ENCODE results near the gene RCE1. TPM values are rescaled to one million over a fixed set of nuclear protein-coding genes. Genes with fewer than 3 reads are reported as not detected.

RCE1 gene
- total RNA-seq, 2 donors from 2014 or later: 27.1 to 50.0 TPM

DNA sequence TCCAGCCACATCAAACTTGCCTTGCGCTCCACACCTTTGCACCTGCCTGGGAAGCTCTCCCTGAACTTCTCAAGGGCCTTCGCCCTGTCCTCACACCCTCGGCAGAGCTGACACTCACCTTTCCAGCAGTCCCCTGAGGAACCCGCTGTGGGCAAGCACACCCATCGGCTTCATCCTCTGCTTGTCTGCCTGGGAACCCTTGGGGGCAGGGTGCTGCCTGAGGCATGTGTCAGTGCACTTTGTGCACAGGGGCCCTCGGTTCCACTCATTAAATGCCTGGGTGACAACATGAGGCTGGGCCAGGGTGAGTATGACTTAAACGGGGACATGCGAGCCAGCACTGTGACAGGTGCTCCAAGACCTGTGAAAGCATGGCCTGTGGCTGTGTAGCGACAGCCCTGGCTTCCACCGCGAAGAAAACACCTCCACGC lies 11.0 kb downstream of the RCE1 start:
- H3K27me3 ChIP-seq (replicated peaks; ENCODE audit: insufficient read depth): no peaks in the 10 kb centered on the region
- no peak overlapping the region for H3K27ac ChIP-seq
- H3K36me3 ChIP-seq: no peaks in the 10 kb centered on the region
- TF ChIP-seq, protein P1, sequence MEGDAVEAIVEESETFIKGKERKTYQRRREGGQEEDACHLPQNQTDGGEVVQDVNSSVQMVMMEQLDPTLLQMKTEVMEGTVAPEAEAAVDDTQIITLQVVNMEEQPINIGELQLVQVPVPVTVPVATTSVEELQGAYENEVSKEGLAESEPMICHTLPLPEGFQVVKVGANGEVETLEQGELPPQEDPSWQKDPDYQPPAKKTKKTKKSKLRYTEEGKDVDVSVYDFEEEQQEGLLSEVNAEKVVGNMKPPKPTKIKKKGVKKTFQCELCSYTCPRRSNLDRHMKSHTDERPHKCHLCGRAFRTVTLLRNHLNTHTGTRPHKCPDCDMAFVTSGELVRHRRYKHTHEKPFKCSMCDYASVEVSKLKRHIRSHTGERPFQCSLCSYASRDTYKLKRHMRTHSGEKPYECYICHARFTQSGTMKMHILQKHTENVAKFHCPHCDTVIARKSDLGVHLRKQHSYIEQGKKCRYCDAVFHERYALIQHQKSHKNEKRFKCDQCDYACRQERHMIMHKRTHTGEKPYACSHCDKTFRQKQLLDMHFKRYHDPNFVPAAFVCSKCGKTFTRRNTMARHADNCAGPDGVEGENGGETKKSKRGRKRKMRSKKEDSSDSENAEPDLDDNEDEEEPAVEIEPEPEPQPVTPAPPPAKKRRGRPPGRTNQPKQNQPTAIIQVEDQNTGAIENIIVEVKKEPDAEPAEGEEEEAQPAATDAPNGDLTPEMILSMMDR (IDR thresholded peaks at IDR 0.05): no peak
- TF ChIP-seq POLR2A (IDR thresholded peaks at IDR 0.05): no peak
- TF ChIP-seq POLR2AphosphoS5 (IDR thresholded peaks at IDR 0.05): no peak
- WGBS: 91% methylated on average over 12 of the region's 12 CpGs
- no peaks in the 10 kb centered on the region for H3K9me3 ChIP-seq
- no peaks in the 10 kb centered on the region for H3K4me1 ChIP-seq (replicated peaks)
- intact Hi-C loops (cut with DNase I): no loop called here
- H3K4me3 ChIP-seq: no peak overlapping the region
- no peak for DNase-seq (ENCODE audit: low spot score)

DNA sequence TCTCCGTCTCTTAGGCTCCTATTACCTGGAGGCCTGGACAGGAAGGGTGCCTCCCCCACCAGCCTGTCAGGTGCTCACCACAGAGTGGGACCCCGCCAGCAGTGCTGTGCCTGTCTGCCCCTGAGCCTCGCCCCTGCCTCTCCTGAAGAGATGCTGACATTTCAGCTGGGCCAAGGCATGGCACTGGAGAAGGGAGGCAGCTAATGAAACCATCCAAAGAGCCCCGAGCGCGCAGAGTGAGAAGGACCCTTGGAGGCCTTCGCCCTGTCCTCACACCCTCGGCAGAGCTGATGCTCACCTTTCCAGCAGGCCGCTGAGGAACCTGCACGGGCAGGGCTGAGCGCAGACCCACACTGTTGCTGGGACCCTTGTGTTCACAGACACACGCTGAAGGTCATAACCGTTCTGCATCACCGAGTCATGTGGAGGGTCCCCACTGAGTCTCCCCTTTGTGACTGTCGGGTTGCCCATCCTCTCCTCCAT lies 11.5 kb downstream of the RCE1 start:
- TF ChIP-seq, protein P1 (IDR thresholded peaks at IDR 0.05): no peak
- TF ChIP-seq POLR2A (IDR thresholded peaks at IDR 0.05) (no peak), POLR2AphosphoS5 (IDR thresholded peaks at IDR 0.05) (no peak)
- no peaks in the 10 kb centered on the region for H3K4me1 ChIP-seq (replicated peaks)
- H3K27ac ChIP-seq: no peak overlapping the region
- no peak for DNase-seq (ENCODE audit: low spot score)
- no peaks in the 10 kb centered on the region for H3K27me3 ChIP-seq (replicated peaks; ENCODE audit: insufficient read depth)
- no peaks in the 10 kb centered on the region for H3K36me3 ChIP-seq
- no peak overlapping the region for H3K4me3 ChIP-seq
- no peaks in the 10 kb centered on the region for H3K9me3 ChIP-seq
- WGBS: 95% methylated on average over 15 of the region's 15 CpGs
- intact Hi-C loops (cut with DNase I): loop anchor here (5.0 kb wide), 1 partner anchor 108 kb away; no protein-coding TSS in a partner anchor

DNA sequence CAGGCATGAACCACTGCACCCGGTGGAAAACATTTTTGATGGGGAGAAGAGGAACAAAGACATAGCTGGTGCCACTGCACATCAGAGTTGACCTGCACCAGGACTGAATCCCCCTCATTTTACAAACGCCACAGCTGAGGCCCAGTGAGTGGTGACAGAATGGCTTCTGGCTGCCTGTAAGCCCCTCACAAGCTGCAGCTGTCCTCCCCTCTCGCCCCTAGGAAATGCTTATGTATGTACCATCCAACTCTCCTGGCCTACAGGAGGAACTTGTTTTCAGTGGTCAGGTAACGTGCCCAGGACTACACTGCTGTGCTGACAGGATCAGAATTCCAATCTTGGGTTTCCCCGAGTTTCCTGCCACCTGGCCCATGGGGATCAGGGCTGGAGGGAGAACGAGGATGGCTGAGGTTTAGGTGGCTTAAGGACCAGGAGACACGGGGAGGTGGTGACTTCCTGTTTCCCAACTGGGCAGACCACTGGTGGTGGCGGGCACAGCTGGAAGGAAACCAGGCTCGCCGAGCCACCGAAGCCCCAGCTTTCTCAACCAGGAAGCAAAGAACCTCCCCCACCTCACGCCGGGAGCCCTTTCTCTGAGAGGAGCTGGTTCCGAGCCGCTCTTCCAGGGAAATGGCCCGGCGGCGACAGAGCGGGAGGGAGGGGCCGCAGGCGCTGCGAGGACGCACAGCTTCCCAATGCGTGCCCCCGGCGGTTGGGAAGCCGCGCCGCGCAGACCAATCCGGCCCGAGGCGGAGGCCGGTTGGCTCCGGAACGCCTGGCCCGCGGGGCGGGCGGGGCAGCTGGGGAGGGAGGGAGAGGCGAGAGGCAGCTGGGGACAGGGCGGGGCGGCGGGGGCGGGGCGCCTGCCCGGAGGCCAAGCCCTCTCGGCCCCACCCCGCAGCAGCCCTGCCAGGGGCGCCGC lies 12.6 kb downstream of the RCE1 start:
- Histone ChIP-seq H3K27me3 (replicated peaks; ENCODE audit: insufficient read depth) (no peaks in the 10 kb centered on the region), H3K36me3 (no peaks in the 10 kb centered on the region), H3K4me1 (replicated peaks) (no peaks in the 10 kb centered on the region), H3K9me3 (no peaks in the 10 kb centered on the region), H3K4me3 (peak overlapping the region; percentile 37 to 57), H3K27ac (peak overlapping the region; percentile 72 to 80)
- intact Hi-C loops (cut with DNase I): loop anchor here (5.0 kb wide), 1 partner anchor 106 kb away; no protein-coding TSS in a partner anchor
- WGBS: 5% methylated on average over 35 of the region's 51 CpGs
- peak; percentile 55 for TF ChIP-seq POLR2AphosphoS5 (IDR thresholded peaks at IDR 0.05)
- peak; percentile 52 for TF ChIP-seq POLR2A (IDR thresholded peaks at IDR 0.05)
- TF ChIP-seq, protein P1 (IDR thresholded peaks at IDR 0.05): peak in 1 of 4 experiments; percentile 13
- peak; percentile 84 for DNase-seq (ENCODE audit: low spot score)

DNA sequence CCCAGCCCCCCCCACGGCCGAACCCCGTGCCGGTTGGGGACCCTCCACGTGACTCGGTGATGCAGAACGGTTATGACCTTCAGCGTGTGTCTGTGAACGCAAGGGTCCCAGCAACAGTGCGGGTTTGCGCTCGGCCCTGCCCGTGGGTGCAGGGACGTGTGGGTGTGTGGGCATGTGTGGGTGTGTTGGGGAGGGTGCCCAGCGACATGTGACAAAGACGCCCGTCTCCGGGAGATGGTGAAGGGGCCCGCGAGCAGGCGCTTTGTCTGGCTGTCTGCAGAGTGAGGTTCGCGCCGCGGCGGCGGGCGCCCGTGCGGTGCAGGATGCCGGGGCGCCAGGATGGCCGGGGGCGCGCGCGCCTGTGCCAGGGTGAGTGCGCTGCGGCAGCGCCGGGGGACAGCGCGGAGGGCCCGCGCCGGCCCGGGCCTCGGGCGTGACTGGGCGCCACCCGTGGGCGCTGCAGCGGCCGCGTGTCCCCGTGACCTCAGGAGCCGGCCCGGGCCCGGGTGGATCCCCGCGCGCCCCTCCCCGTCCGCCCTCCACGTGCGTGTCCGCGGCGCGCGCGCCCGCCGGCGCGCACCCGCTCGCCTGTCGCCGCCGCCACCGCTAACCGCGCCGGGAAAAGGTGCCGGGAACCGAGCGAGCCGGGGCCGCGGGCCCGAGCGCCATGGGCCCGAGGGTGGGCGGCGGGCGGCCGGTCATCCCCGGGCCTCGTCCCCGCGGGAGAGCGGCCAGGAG lies 13.4 kb downstream of the RCE1 start, which contains the start of gene LRFN4:
TSS of gene LRFN4 (plus strand) at position 569 of the 738 bp plus-strand sequence. CDS start 681 bp downstream, outside the sequence.
- peak within 1 kb of the TSS; percentile 37 to 57 for H3K4me3 ChIP-seq
- H3K4me1 ChIP-seq (replicated peaks): no peaks in the 10 kb centered on the region
- no peak for DNase-seq (ENCODE audit: low spot score)
- intact Hi-C loops (cut with DNase I): loop anchor here (5.0 kb wide), 1 partner anchor 106 kb away; no protein-coding TSS in a partner anchor
- H3K27me3 ChIP-seq (replicated peaks; ENCODE audit: insufficient read depth): no peaks in the 10 kb centered on the region
- no peaks in the 10 kb centered on the region for H3K36me3 ChIP-seq
- TF ChIP-seq POLR2AphosphoS5 (IDR thresholded peaks at IDR 0.05): no peak
- TF ChIP-seq POLR2A (IDR thresholded peaks at IDR 0.05): no peak
- TF ChIP-seq, protein P1 (IDR thresholded peaks at IDR 0.05): no peak
- H3K27ac ChIP-seq: peak within 1 kb of the TSS; percentile 72 to 80
- 0% methylated on average over 52 of the region's 103 CpGs for WGBS
- H3K9me3 ChIP-seq: no peaks in the 10 kb centered on the region
